GM19397 (cell line): ENCODE results near the gene WDR37.

ENCODE experiments used
- ATAC-seq: cut with Tn5 transposase; IDR thresholded peaks from one replicate; pipeline ENCODE4 v1.9.1; 2021; ENCODE audit warnings: mild to moderate bottlenecking, moderate library complexity; ENCODE audit not compliant: unreplicated experiment

Gene WDR37

DNA sequence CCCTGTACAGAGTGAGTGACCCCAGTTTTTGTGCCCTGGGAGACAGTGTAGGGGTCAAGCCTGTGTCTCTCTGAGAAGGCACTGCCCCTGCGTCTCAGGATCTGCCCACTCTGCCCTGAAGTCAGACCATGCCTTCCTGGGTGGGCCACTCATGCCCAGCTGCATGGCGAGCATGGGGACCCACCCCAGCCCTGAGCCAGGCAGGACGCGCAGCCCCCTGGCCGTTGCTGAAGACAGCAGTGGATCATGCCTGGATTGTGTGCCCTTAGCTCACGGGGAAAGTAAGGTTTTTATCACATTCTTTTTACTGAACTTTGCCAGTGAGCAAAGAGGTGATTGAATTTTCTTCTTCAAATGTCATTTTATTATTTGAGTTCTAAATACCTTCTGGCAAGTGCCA lies 66.2 kb downstream of the WDR37 start:
- ATAC-seq: no peak

DNA sequence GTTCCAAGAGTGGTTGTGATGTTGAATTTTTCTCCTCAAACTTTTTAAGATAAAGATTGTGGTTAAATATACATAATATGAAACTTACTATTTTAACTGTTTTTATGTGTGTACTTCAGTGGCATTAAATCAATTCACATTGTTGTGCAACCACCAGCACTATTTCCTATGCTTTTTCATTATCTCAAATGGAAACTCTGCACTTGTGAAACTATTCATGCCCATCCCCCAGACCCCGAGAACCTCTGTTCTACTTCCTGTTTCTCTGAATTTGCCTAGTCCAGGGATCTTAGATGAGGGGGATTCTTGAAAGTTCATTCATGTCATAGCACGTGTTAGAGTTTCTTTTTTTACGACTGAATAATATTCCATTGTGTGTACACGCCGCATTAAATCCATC lies 67.0 kb downstream of the WDR37 start:
- ATAC-seq: no peak

DNA sequence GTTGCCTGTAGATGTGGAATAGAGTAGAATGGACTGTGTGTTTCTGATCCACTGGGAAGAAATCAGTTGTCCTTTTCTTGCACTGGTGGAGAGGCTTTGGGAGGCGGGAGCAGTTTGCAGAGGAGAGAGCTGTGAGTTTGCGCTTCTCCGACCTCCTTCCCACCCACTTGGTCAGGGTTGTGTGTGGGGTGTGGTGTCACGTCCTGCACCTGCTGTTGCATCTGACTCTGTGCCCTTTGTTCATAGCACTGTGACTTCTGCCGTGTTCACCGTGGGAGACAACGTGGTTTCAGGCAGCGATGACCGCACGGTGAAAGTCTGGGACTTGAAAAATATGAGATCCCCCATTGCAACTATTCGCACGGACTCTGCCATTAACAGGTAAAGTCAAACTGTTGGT lies 67.8 kb downstream of the WDR37 start:
- ATAC-seq: no peak

DNA sequence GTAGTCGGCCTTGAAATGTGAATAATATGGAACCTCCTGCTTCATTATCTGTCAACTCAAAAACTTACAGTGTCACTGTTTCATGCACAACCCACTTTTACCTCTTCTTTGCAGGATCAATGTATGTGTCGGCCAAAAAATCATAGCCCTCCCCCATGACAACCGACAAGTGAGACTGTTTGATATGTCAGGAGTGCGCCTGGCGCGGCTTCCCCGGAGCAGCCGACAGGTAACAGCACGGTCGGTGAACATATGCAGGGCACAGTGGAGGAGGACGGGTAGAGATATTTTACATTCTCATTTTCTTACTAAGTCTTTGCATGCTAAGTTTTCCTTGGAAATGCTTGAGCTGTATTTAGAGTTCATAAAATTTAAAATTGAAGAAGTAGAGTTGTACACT lies 68.6 kb downstream of the WDR37 start:
- no peak for ATAC-seq

DNA sequence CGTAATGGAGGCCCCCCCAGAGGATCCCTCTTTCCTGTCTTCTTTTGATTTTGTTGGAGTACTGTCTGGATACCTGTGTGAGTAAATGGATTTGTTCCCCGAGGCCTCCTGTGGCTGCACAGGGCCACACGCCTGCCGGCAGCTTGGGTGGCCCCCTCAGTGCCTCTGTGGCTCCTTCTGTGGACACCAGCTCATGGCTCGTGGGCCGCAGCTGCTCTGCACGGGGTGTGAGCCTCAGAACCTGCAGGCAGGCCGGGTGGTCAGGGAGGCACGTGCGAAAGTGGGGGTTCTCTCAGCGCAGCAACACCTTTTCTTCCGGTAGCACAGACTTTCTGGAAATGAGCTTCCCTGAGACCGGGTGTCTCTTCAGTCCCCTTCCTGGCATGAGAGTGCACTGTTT lies 70.3 kb downstream of the WDR37 start:
- no peak for ATAC-seq

DNA sequence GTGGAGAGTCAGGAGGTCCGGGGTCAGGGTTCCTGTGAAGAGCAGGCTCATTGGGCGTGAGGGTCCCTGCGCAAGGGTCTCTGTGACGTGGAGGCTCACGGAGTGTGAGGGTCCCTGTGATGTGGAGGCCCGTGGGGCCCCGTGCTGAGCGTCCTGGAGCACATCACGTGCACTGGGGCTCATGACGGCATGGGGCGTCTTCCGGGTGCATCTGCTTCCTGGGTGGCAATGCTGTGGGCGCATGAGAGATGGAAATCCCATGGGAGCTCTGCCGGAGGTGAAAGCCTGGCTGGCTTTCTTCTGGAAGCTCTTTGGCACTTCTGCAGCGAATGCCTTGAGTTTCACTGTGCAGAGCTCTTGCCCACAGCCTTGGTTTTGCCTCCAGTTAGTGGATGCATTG lies 71.4 kb downstream of the WDR37 start:
- ATAC-seq: no peak

DNA sequence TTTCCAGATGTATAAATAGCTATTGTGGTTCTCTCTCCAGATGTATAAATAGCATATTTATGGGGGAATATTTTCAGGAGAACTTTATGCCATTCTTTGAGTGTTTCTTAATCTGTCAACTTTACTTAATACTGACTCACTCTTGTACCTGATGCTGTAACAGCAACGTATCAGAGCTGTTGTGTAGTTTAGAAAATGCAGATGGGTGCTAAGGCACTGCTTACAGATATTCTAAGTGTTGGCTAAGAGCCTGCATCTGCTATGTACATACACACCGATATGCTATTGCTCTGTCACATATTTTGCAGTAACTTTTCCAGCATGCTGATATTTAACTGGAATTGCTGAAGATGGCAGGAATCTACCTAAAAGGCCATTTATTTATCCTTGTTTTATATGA lies 71.9 kb downstream of the WDR37 start:
- no peak for ATAC-seq

DNA sequence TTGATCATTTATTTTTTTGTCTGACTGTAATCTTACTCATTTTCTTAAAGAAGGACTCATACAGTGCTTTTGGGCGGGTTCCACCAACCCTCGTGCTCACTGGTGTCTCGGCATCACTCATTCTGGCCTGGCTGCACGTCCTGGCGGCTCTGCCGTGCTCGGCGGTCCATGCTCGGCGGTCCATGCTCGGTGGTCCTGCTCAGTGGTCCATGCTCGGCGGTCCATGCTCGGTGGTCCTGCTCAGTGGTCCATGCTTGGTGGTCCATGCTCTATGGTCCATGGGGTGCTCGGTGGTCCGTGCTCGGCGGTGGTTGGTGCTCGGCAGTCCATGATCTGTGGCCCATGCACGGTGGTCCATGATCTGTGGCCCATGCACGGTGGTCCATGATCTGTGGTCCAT lies 72.5 kb downstream of the WDR37 start:
- no peak for ATAC-seq

DNA sequence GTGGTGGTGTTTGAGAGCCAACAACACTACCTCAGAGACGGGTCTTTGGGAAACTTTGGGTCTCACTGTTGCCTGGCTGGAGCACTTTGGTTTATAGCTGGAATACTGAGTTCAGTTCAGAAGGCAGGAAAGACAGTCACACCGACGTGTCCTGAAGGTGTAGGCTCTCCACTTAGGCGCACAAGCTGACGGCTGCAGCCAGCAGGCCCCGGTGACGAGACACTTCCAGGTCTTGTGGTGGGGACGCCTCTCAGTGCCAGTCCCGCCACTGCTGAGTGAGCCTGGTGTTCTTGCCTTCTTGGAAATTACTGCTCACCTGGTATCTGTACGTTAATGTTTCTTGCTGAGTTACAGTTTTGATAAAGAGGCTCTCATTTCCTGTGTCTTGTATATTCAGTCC lies 74.0 kb downstream of the WDR37 start:
- ATAC-seq: no peak

DNA sequence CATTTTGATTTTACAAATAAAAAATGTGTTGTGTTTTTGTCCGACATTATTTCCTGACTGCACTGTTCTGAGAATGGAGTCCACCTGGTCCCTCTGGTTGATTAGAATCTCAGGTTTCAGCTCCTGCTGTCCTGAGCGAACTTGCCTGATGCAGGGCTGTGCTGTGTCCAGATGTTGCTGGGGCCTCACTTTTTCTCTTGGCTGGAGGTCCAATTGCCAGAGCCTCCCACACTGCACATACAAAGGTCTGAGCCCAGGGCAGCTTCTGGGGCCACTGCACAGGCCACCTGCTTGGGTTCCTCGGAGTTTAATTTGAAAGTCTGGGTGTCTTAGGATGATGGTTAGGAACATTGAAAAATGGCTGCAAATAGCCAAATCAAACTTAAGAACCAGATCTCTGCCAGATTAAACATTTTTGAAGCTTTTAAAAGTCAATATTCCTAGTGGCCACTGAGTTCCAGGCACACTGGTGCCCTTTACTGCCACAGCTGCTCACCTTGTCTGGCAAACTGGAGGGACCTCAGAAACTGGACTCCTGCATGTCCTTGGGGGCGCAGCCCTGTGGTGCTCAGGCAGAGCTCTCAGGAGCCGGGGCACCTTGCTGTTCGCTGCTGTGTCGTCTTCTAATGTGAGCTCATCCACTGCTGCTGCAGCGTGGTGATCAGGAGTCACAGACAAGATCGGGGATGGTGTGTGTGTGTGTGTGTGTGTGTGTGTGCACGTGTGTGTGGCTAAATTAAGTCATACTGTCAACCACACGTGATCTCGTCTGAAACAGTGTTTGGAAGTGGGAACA lies 75.0 kb downstream of the WDR37 start:
- no peak for ATAC-seq

DNA sequence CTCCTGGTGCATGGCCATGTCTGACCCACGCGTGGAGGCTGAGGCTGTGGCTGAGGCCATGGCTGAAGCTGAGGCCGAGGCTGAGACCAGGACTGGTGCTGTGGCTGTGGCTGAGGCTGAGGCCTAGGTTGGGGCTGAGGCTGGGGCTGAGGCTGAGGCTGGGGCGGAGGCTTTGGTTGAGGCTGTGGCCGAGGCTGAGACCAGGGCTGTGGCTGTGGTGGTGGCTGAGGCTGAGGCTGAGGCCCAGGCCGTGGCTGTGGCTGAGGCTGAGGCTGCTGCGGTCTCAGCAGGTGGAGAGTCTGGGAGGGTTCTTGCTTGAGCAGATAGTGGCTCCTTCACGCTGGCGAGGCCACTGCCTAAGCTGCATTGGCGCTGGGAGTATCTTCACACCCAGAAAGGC lies 76.4 kb downstream of the WDR37 start:
- ATAC-seq: no peak

DNA sequence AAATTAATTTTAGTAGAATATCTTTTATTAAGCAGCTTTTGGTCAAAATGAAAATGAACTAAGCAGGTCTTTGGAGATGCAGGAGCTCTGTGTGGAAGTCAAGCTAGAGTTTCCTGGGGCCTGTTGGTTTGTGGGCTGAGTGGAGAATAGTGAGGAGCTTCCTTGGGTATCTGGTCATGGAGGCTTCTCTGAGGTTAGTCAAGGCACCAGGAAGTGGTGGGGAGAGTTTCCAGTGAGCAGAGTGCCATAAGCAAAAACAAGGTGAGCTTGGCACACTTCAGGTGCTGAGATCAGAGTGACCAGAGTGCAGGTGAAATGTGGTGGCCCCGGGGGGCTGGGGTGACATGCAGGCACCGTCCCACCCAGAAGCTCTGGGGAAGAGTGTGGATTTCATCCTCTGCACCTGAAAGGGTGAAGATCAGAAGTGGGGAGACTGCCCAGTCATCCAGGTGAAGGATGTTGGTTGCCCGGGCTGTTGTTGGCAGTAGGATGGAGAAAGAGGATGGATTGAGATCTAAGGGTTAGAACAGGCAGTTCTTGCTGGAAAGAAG lies 77.4 kb downstream of the WDR37 start:
- ATAC-seq: no peak

DNA sequence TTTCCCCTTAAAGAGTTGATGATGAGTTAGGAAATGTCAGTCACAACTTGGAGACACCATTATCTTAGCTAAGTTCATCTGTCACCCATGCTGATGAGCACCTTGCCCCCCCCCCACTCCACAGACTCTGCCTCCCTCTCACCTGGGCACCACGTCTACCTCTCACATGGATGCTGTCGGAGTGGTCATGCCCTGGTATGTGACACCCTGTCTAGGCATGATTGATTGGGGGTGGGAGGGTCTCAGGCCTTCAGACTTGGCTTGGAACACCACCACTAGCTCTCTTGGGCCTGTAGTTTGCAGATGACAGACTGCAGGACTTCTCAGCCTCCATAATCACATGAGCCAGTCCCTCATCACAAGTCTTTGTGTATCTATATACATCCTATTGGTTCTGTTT lies 78.0 kb downstream of the WDR37 start:
- ATAC-seq: no peak

DNA sequence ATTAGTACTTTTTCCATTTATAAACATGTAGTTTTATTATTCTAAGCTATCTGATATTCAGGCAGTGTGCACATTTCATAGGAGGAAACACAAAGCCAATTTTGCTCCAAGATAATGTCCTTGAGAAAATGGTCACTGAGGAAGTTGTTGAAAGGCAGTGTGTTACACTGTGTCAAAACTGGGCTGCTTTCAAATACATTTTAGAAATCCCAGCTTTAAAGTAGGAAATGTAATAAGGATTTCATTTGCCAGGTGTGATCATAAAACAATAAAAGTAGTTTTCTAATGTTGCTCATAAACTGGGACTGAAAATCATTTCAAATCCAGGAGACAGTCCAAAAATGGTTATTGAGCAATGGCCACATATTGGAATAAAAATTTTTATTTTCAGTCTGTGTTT lies 80.1 kb downstream of the WDR37 start:
- ATAC-seq: no peak

DNA sequence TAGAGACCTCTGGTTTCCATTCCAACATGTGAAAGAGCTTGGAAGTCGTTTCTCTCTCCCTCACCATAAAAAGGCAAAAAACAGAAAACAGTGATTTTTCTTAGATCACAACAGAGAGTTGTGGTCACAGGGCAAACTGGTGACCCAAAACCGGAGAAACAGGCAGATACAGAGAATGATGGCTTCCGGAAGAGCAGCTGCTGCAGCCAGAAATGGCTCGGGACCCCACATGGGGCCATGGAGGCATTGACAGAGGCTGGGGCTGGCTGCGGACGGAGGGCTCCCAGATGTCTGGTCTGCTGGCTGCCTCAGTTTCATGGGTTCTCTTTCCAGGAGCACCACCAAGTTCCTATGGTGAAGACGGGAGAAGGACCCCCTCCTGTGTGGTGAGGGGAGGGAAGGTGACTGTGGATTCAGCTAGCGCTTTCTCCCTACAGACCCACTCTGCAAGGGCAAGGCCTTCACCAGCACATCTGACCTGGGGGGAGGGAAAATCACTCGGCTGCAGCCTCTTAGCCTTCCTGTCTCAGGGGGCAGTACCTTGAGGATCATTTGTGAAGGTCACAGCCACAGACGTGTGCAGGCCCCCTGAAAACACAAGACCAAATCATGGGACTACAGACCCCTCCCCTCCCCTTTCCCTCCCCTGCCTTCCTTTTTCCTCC lies 81.4 kb downstream of the WDR37 start:
- no peak for ATAC-seq

DNA sequence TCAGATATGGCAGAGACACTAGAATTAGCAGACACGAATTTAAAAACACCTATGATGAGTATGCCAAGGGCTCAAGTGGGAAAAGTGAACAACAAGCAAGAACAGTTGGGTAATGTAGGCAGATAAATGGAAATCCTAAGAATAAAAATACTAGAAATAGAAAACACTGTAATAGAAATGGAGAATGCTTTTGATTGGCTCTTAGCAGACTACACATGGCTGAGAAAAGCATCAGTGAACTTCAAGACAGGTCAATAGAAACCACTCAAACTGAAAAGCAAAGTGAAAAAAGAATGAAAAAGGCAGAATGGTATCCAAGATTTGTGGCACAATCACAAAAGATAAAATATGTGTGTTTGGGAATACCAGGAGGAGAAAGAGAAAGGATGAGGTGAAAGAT lies 82.3 kb downstream of the WDR37 start:
- ATAC-seq: no peak

DNA sequence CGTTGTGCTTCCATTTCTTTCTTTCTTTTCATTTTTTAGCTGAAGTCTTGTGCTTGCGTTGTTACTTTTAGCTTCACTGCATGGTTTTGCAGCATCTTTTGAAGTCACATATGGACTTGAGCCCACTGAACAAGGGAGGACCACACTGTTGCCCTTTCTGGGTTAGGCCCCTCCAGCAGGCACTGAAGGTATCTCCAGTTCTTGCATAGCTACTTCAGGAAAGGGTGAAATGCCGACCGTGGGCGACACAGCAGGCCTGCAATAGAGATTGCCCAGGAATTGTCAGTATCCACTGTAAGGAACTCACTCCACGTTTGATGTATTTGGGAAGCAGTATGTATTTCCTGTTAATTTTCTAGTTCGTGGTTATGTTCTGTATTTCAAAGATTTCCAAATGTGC lies 85.1 kb downstream of the WDR37 start:
- no peak for ATAC-seq

DNA sequence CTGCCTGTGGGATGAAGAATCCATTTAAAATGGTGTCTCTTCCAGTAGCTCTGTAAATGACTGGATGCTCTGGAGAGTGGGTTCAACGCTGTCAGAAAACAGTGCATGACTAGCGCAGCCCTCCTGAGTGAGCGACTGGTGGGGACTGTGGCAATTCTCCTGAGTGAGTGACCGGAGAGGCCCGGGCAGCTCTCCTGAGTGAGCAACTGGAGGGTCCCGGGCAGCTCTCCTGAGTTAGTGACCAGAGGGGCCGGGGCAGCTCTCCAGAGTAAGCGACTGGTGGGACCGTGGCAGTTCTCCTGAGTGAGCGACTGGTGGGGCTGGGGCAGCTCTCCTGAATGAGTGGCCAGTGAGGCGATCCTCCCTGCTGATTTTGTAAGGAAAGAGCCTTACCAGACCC lies 85.5 kb downstream of the WDR37 start:
- ATAC-seq: no peak

DNA sequence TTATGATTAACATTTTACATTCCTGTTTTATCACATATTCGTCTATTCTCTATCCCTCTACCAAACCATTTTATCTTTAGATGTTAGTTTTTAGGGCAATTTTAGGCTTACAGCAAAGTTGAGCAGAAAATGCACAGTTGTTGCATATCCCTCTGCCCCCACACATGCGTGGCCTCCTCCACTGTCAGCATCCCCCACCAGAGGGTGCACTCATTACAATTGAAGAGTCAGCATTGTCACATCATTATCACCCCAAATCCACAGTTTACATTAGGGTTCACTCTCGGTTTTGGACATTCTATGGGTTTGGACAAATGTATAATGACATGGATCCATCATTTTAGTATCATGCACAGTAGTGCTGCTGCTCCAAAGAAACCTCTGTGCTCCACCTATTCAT lies 86.4 kb downstream of the WDR37 start:
- ATAC-seq: no peak

DNA sequence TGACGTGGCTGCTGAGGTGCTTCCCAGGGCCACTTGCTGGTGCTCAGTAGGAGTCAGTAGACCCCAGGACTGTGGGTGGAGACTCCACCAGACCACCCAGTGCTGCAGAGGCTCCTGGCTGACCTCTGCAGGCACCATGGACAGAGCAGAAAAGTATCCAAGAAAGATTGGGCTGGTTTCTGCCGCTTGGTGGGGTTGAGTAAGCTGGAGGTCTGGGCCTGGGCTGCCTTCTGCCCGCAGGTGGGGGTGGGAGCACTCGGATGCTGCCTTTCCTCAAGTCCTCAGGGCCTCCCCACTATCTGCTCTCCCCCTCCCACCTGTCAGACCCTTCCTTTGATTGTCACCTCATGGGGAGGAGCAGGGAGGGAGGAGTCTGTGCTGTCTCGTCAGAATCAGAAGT lies 91.6 kb downstream of the WDR37 start:
- no peak for ATAC-seq

DNA sequence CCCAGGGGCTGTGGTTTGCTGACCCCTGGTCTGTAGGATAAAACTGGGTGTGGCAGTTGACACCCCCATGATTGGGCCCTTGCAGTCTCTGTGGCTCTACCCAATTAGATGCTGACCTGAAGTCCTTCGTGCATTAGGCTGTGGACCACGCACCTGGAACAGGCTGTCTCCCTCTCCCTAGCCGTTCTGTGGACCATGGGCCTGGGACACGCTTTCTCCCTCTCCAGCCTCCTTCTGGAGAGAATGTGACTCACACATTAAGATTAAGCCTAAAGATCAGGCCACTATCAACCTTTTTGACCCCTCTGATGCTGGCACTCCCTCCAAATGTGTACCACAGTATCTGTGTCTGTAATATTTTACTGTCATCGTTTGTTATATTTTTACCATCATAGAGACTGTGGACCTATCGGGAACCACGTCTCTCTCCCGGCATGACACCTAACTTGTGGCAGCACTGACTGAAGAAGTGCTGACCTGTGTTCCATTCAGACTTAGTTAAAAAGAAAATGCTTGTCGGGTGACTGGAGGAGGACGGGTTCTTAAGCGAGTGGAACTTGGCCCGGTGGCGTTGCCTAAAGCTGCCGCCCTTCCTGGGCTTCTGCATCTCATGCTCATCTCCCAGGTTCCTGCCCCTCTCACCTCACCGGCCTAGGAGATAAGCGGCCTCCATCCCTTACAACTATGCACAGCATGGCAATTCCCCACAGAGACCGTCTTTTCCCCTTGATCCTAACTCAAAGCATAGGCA lies 92.8 kb downstream of the WDR37 start:
- ATAC-seq: no peak
